DOHH2 (cell line): Measurements from ENCODE around the gene NME3.
A peak's percentile ranks its signal among the peaks of the same experiment; 100 is the strongest.

ENCODE experiments used
- H3F3A ChIP-seq: fragments of 200-600 bp; sonication (generic), shearing (Covaris generic); 2 replicates; pipeline ENCODE4 v1.6.0; 2016; ENCODE audit warnings: antibody characterized with exemption, mild to moderate bottlenecking; ENCODE audit not compliant: control insufficient read depth, insufficient read depth
- H3K27ac ChIP-seq: fragments of 200-600 bp; sonication (generic); 2 replicates; pipeline ENCODE4 v1.5.1; 2014; ENCODE audit warnings: low read depth, mild to moderate bottlenecking, low read length, moderate library complexity
- H3K27me3 ChIP-seq: fragments of 200-600 bp; sonication (generic); 2 replicates; pipeline ENCODE4 v1.6.1; 2014; ENCODE audit warnings: mild to moderate bottlenecking, low read length, mixed read lengths; ENCODE audit not compliant: control insufficient read depth
- H3K36me3 ChIP-seq: fragments of 200-600 bp; sonication (generic); 2 replicates; pipeline ENCODE4 v1.6.1; 2014; ENCODE audit warnings: mild to moderate bottlenecking, low read length, moderate library complexity, mixed read lengths; ENCODE audit not compliant: control insufficient read depth
- H3K4me1 ChIP-seq: fragments of 200-600 bp; sonication (generic); 2 replicates; pipeline ENCODE4 v1.6.1; 2014; ENCODE audit warnings: mild to moderate bottlenecking, low read length, mixed read lengths; ENCODE audit not compliant: control insufficient read depth
- H3K4me2 ChIP-seq: fragments of 200-600 bp; sonication (generic); 2 replicates; pipeline ENCODE4 v1.6.0; 2014; ENCODE audit warnings: mild to moderate bottlenecking, low read length, moderate library complexity
- H3K4me3 ChIP-seq: fragments of 200-600 bp; sonication (generic); 2 replicates; pipeline ENCODE4 v1.5.1; 2014; ENCODE audit warnings: mild to moderate bottlenecking, low read length, mixed read lengths
- H3K79me2 ChIP-seq: fragments of 200-600 bp; sonication (generic); 2 replicates; pipeline ENCODE4 v1.6.1; 2014; ENCODE audit warnings: mild to moderate bottlenecking, low read length, mixed read lengths; ENCODE audit not compliant: control insufficient read depth
- H3K9me2 ChIP-seq: fragments of 200-600 bp; sonication (generic); replicated peaks from 2 replicates; pipeline ENCODE4 v1.6.1; 2014; ENCODE audit warnings: mild to moderate bottlenecking, low read length, mixed read lengths; ENCODE audit not compliant: control insufficient read depth
- H3K9me3 ChIP-seq: fragments of 200-600 bp; sonication (generic); 2 replicates; pipeline ENCODE4 v1.6.1; 2014; ENCODE audit warnings: antibody characterized with exemption, low read length, mixed read lengths; ENCODE audit not compliant: control insufficient read depth, insufficient read depth
- H4K20me1 ChIP-seq: fragments of 200-600 bp; sonication (generic); 2 replicates; pipeline ENCODE4 v1.6.0; 2014; ENCODE audit warnings: low read depth, mild to moderate bottlenecking, antibody characterized with exemption, low read length, moderate library complexity; ENCODE audit not compliant: control insufficient read depth, insufficient read depth
- EZH2phosphoT487 ChIP-seq: fragments of 200-600 bp; sonication (generic); IDR thresholded peaks from 2 replicates; pipeline ENCODE4 v1.6.1; 2017; ENCODE audit warnings: borderline replicate concordance, mild to moderate bottlenecking, antibody characterized with exemption, low read length, moderate library complexity, mixed read lengths
- TF ChIP-seq, protein P1 (sequence below): fragments of 200-600 bp; sonication (generic); IDR thresholded peaks from one replicate; pipeline ENCODE4 v1.5.1; 2014; ENCODE audit warnings: antibody characterized with exemption, mild to moderate bottlenecking, low read depth, low read length; ENCODE audit not compliant: poor library complexity, severe bottlenecking

The NME3 gene

DNA sequence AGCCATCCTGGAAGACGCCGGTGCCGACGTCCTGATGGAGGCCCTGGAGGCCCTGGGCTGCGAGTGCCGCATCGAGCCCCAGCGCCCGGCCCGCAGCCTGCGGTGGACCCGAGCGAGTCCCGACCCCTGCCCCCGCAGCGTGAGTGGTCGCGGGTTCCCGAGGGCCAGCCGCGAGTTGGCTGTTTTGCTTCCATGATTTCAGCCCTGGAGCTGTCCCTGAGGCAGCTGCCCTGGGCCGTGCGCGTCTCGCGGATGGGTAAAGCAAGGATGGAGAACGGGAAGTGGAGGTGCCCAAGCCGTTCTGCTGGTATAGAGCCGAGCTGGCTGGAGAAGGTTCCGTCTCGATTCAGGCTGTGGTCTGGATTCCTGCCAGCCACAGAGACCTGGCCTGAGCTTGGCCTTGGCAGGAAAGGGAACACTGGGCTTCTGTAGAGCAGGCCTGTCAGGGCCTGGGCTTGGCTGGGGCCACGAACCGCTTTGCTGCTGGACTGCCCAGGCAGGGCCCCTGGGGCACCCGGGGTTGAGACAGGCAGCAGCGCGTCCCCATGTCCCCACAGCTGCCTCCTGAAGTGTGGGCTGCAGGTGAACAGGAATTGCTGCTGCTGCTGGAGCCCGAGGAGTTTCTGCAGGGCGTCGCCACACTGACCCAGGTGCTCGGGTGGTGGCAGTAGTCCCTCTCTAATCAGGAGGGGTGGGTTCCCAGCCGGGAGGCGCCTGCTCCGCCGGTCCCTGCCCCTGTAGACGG is 2.5 kb upstream of the NME3 start:
- no peaks in the 10 kb centered on the region for H3K9me3 ChIP-seq
- TF ChIP-seq, protein P1, sequence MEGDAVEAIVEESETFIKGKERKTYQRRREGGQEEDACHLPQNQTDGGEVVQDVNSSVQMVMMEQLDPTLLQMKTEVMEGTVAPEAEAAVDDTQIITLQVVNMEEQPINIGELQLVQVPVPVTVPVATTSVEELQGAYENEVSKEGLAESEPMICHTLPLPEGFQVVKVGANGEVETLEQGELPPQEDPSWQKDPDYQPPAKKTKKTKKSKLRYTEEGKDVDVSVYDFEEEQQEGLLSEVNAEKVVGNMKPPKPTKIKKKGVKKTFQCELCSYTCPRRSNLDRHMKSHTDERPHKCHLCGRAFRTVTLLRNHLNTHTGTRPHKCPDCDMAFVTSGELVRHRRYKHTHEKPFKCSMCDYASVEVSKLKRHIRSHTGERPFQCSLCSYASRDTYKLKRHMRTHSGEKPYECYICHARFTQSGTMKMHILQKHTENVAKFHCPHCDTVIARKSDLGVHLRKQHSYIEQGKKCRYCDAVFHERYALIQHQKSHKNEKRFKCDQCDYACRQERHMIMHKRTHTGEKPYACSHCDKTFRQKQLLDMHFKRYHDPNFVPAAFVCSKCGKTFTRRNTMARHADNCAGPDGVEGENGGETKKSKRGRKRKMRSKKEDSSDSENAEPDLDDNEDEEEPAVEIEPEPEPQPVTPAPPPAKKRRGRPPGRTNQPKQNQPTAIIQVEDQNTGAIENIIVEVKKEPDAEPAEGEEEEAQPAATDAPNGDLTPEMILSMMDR: no peak
- TF ChIP-seq EZH2phosphoT487: no peak
- no peaks in the 10 kb centered on the region for H3K9me2 ChIP-seq
- H3K27ac ChIP-seq: peak overlapping the region; percentile 83; the same call in 1 of the 2 replicates
- H3K4me2 ChIP-seq: peak overlapping the region; percentile 96
- H3K79me2 ChIP-seq: peaks cover 53% of the 10 kb centered on the region
- peaks cover 69% of the 10 kb centered on the region for H3K36me3 ChIP-seq
- H4K20me1 ChIP-seq: no peaks in the 10 kb centered on the region
- no peaks in the 10 kb centered on the region for H3K27me3 ChIP-seq
- peaks cover 23% of the 10 kb centered on the region for H3K4me1 ChIP-seq
- H3F3A ChIP-seq: peaks cover 18% of the 10 kb centered on the region
- peak overlapping the region; percentile 99 for H3K4me3 ChIP-seq

DNA sequence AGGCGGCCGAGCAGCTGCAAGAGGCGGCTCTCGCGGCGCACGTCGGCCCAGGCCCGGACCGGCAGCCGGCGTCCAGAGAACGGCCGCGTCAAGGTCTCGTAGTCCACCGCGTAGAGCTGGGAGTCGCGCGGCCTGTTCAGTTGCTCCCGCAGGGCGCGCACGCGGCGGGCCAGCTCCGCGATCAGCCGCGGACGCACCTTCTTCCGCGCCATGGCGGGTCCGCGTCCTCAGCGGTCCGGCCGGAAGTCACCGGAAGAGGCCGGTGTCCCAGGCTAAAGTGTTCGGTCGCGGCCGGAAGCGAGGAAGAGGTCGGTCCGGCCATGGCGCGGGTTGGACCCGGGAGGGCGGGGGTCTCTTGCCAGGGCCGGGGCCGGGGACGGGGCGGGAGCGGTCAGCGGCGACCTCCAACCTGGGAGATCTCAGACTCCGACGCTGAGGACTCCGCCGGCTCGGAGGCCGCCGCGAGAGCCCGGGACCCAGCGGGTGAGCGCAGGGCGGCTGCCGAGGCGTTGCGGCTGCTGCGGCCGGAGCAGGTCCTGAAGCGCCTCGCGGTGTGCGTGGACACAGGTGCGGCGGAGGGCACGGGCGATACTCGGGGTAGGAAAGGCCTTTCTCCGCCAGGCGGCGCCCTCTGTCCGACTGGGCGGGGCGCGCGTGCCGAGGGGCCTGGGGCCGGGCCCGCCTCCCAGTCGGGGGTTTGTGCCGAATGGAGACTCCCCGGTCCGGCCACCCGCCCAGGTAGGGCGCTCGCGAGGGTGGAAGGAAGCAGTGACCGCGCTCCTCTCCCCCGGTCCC is 1.8 kb upstream of the NME3 start, which contains the start of gene MRPS34:
Gene MRPS34, minus strand, starts transcription at position 227 of the 795 bp plus-strand sequence. Its CDS starts 15 bp downstream, at position 212.
- no peaks in the 10 kb centered on the region for H3K27me3 ChIP-seq
- H4K20me1 ChIP-seq: no peaks in the 10 kb centered on the region
- peak within 1 kb of the TSS; percentile 99 for H3K4me3 ChIP-seq
- H3K9me3 ChIP-seq: no peaks in the 10 kb centered on the region
- TF ChIP-seq EZH2phosphoT487: no peak
- TF ChIP-seq, protein P1: peak; percentile 78
- peaks cover 18% of the 10 kb centered on the region for H3F3A ChIP-seq
- H3K27ac ChIP-seq: peak within 1 kb of the TSS; percentile 83
- H3K4me2 ChIP-seq: peak within 1 kb of the TSS; percentile 96
- peaks cover 77% of the 10 kb centered on the region for H3K36me3 ChIP-seq
- no peaks in the 10 kb centered on the region for H3K9me2 ChIP-seq
- peaks cover 23% of the 10 kb centered on the region for H3K4me1 ChIP-seq
- peaks cover 53% of the 10 kb centered on the region for H3K79me2 ChIP-seq

DNA sequence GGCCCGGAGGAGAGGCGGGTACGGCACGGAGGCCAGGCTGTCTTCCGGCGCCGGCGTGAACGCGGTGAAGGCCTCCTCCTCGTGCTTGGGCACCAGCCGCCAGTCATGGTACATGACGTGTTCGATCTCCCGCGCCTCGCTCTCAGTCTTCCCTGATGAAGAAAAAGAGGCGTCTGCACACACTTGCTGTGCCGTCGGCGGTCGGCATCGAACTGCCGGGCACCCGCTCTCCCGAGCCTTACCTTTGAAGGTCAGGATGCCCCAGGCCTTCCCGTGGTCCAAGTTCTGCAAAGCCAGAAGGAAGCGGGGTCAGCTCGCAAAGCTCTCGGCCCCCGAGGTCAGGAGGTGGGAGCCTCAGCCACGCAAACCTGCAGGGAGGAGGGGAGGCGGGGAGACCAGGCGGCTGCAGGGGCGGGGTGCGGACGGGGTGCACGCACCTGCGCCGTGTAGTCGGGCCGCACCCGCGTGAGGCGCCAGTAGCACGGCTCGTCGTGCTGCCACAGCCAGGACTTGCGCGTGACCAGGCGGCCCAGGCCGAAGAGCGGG is 1.1 kb upstream of the NME3 start, which contains the start of gene EME2:
Gene EME2, plus strand, starts transcription at position 449 of the 546 bp plus-strand sequence. CDS start 418 bp downstream, outside the sequence.
- Histone ChIP-seq H3F3A (peaks cover 18% of the 10 kb centered on the region), H3K4me3 (peak within 1 kb of the TSS; percentile 99), H3K27ac (peak within 1 kb of the TSS; percentile 83), H3K9me3 (no peaks in the 10 kb centered on the region), H3K9me2 (no peaks in the 10 kb centered on the region), H4K20me1 (no peaks in the 10 kb centered on the region), H3K4me1 (peaks cover 23% of the 10 kb centered on the region), H3K27me3 (no peaks in the 10 kb centered on the region), H3K4me2 (peak within 1 kb of the TSS; percentile 96), H3K79me2 (peaks cover 53% of the 10 kb centered on the region), H3K36me3 (peaks cover 77% of the 10 kb centered on the region)
- no peak for TF ChIP-seq EZH2phosphoT487
- TF ChIP-seq, protein P1: no peak
